Heart left ventricle (tissue), 13 donors: ENCODE data around the gene RHO.

Source experiments
- CTCF ChIP-seq, 12 donors: fragments of 200-600 bp; sonication (generic) in 4 of 12; IDR thresholded peaks; one replicate each; pipeline versions ENCODE4 v1.5.0 to v1.8.0; 2018 to 2022; ENCODE audit warnings: antibody characterized with exemption in 12 of 12, mild to moderate bottlenecking in 5 of 12
- POLR2A ChIP-seq, 2 donors: fragments of 450-650 bp; IDR thresholded peaks; one replicate each; pipeline ENCODE4 v1.6.1; 2017; ENCODE audit warnings: antibody characterized with exemption in 2 of 2, mild to moderate bottlenecking in 2 of 2, moderate library complexity in 2 of 2
- donor health status: ischemic (EF 13 %, LVEDD 7.1; RV severe dilation, severe dysfunction).
- donor health status: DM: no; HTN: yes; CAD: no.
- donor health status: DM: no; HTN: no; CAD: no.
- donor health status: ischemic (EF 25% LVEDD 6.9; RV normal size, moderate dysfunction).
- donor health status: ischemic (EF 25% LVEDD 5.7; RV mildly dilated, moderate dysfunction).
- donor health status: ischemic (EF 35%, LVEDD 5.7; RV mildly dilated, moderate dysfunction).
- donor health status: nonischemic (EF 11% LVEDD 7.7; RV severe dilation, severe dysfunction).
- donor health status: DM: yes; HTN: yes; CAD: no.
- donor health status: PGD.
- donor health status: ischemic (EF 29% LVEDD 5.4; RV normal size, mild dysfunction).
- donor health status: nonischemic (EF 23%, LVEDD 6.1; RV moderate dilation, normal function).

DNA sequence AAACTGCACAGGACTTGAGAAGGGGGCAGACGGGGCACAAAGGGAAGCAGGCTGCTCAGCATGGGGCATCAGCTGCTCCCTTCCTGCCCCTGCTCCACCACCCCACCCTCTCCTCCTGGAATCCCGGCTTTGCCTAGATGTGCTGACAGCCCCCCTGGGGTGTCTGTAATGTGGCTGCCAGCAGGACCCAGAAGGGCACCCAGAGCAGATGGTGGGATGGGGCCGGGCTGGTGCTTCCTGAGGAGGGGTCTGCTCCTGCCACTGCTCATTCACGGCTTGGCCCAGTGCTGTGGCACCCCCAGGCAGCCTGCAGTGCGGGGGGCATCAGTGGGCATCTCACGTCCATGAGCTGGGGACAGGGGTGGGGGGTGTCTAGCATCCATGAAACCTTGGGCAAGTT lies 24.7 kb downstream of the RHO start:
- TF ChIP-seq CTCF (IDR thresholded peaks at IDR 0.05) (no peak), POLR2A (IDR thresholded peaks at IDR 0.05) (no peak)
